ENCODE results near the gene STX4.

Gene STX4

DNA sequence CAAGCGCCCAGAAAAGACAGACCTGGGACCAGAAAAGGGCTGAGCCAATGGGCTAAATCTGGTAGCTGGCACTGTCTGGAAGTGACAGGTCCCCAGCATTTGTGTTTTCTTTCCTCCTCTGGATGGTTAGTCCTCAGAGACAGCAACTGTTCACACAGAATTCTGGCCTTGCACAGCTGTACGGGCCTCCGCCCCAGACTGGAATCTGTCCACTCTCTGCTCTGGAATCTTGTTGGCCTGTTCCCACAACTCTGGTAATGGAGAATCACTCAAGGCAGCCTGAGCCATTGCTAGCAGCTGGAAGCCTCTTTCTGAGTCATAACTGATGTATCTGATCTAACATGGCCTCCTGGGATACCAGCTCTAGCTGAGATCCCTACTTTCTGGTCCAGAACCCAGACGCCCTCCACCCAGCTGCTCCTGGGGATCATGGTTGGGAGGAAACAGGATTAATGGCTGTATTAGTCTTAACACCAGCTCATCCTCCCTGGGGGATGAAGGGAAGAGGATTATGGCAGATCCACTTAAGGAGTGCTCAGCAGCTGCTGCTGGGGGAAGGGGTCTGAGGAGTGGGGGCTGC lies 31.6 kb downstream of the STX4 start:
- FAIRE-seq (no peak), DNase-seq (ENCODE audit: low spot score) (peak; percentile 20)

DNA sequence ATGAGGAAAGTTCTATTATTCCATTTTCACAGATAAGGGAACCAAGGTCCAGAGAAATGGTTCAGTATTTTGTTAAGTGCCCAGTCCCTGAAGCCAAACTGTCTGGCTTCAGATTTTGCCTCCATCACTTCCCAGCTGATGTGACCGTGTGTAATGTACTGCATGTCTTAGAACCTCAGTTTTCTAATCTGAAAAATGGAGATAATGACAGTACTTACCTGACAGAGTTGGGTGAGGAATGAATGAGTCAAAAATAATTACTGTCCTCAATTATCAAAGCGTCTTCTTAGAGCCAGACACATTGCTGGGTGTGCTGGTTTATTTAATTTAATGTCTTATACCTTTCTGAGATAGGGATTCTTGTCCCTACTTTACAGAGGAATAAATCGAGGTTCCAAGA lies 34.0 kb downstream of the STX4 start:
- no peak for FAIRE-seq
- DNase-seq (ENCODE audit: low spot score) = no peak

DNA sequence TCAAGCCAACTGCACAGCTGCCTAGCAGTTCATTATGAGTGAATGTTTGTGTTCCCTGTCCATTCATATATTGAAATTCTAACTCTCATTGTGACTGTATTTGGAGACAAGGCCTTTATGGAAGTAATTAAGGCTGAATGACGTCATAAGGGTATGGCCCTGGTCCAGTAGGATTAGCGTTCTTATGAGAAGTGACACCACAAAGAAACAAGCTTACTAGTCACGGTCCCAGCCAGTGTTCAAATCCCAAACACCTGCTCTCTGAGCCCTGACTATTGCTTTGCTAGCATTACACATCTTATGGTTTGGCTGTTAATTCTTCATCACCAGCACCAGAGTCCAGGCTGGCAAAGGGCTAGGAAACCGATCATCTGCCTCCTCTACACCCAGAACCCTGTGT lies 38.5 kb downstream of the STX4 start:
- no peak for DNase-seq (ENCODE audit: low spot score)
- no peak for FAIRE-seq

- FAIRE-seq = no peak
Observed at GRCh38 chr16:31072540-31073141, 39.3 kb downstream of the STX4 start.

DNA sequence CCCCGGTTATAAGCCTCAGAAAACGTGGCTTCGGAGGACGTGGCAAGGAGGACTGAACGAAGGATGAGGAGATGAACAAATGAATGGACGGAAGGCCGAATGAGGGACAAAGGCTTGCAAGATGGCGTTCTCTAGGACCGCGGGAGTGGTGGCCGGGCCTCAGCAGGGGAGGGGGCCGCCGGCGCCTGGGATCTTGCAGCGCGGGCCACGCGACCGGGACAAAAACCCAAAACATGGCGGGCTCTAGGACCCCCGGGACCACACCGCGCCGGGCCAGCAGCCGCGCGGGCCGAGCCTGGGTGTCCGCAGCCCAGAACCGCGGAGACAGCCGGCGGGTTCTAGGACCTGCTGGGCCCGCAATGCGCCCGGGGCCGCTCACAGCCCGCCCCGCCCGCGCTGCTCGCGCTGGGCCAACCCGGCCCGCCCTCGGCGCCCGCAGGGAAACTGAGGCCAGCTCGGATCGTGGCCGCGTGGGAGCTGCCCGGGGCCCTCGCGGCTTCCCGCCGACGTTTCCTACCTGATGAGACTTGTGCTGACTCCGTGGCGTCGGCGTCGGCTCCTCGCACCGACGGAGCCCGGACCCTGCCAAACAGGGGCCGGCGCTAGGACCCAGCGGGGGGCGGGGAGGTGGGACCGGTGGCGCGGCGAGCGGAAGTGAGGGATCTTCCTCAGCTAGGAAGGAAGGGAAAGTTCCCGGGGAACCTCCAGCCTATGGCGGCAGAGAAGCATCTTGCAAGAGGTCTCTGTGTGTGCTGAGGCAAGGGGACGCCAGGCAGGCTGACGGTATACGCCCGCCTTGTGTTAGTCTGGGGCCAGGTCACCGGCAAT lies 40.0 kb downstream of the STX4 start:
- FAIRE-seq = no peak
- peak; percentile 80 for DNase-seq (ENCODE audit: low spot score)

More at GRCh38 chr16:31072540-31073141, 39.3 kb downstream of the STX4 start:
- peak; percentile 13 for DNase-seq (ENCODE audit: low spot score)

DNA sequence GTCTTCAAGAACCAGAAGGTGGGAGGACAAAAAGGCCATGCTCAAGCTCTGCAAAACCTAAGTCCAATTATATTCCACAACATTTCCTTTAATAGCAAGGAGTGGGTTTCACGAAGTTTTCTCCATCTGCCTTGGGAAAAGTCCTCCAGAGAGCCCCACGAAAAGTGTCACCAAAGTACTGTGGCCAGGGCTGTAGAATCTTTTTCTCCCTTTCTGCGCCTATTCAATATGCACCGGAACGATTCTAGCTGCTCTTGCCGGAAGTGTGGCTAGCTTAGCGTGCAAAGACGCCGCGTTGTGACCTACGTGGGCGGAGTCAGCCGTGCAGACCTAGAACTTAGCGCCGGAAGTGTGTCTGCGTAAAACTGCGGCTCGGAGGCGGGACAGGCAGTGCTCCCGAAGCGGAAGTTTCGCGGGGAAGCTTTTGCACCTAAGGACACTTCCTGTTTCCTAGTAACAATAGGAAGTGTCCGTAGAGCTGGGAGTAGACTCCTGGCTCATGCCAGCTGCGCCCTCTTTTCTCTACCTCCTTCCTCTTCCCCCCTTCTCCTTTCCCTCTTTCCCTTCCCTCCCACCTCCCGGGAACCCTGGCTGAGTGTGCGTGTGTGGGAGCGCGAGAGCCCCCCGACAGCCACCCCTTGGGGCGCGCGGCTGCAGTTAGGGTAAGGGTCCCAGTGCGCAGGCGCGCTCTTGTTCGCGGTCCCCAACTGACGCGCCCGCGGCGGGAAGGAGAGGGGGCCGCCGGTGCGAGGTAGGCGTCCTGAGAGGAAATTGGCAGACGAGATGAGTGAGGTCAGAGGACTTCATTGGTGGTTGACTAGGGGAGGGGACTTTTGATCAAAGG lies 40.8 kb downstream of the STX4 start, which contains the start of the genes ZNF646 and ZNF668:
Gene ZNF646 (plus strand): TSS at position 453 of the 844 bp plus-strand sequence. CDS start 1,903 bp downstream, outside the sequence.
Gene ZNF668 (minus strand): TSS at position 271 of the 844 bp plus-strand sequence. CDS start 9,781 bp downstream, outside the sequence.
- DNase-seq (ENCODE audit: low spot score) (peak; percentile 93), FAIRE-seq (no peak)

- FAIRE-seq (no peak), DNase-seq (ENCODE audit: low spot score) (no peak)
Observed at GRCh38 chr16:31074814-31075183, 41.4 kb downstream of the STX4 start.

- DNase-seq (ENCODE audit: low spot score) (no peak), FAIRE-seq (no peak)
Observed at GRCh38 chr16:31076319-31076718, 43.0 kb downstream of the STX4 start.

- DNase-seq (ENCODE audit: low spot score) = no peak
- no peak for FAIRE-seq
Observed at GRCh38 chr16:31077024-31077423, 43.7 kb downstream of the STX4 start.

DNA sequence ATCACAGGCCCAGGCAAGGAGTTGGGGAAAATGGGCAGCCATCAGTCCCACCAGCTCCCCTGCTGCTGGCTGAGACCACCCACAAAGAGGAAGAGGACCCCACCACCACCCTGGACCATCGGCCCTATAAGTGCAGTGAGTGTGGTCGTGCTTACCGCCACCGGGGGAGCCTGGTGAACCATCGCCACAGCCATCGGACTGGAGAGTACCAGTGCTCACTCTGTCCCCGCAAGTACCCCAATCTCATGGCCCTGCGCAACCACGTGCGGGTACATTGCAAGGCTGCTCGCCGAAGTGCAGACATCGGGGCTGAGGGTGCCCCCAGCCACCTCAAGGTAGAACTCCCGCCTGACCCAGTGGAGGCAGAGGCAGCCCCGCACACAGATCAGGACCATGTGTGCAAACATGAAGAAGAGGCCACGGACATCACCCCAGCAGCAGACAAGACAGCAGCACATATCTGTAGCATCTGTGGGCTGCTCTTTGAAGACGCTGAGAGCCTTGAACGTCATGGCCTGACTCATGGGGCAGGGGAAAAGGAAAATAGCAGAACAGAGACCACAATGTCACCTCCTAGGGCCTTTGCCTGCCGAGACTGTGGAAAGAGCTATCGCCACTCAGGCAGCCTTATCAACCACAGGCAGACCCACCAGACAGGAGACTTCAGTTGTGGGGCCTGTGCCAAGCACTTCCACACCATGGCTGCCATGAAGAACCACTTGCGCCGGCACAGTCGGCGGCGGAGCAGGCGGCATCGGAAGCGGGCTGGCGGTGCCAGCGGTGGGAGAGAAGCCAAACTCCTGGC lies 44.4 kb downstream of the STX4 start:
- FAIRE-seq = no peak

DNA sequence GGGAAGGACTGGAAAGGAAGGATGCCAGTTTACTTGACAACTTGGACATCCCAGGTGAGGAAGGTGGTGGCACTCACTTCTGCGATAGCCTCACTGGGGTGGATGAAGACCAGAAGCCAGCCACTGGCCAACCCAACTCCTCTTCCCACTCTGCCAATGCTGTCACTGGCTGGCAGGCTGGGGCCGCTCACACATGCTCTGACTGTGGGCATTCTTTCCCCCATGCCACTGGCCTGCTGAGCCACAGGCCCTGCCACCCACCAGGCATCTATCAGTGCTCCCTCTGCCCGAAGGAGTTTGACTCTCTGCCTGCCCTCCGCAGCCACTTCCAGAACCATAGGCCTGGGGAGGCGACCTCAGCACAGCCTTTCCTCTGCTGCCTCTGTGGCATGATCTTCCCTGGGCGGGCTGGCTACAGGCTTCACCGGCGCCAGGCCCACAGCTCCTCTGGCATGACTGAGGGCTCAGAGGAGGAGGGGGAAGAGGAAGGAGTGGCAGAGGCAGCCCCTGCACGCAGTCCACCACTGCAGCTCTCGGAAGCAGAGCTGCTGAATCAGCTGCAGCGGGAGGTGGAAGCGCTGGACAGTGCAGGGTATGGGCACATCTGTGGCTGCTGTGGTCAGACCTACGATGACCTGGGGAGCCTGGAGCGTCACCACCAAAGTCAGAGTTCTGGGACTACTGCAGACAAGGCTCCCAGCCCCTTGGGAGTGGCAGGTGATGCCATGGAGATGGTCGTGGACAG lies 45.4 kb downstream of the STX4 start:
- no peak for FAIRE-seq

More for the DNA sequence above, 44.4 kb downstream of the STX4 start:
- no peak for DNase-seq (ENCODE audit: low spot score)

GRCh38 chr16:31079342-31079944 lies 46.1 kb downstream of the STX4 start:
- FAIRE-seq = no peak
- DNase-seq (ENCODE audit: low spot score) = no peak

More for the DNA sequence above, 45.4 kb downstream of the STX4 start:
- no peak for DNase-seq (ENCODE audit: low spot score)

DNA sequence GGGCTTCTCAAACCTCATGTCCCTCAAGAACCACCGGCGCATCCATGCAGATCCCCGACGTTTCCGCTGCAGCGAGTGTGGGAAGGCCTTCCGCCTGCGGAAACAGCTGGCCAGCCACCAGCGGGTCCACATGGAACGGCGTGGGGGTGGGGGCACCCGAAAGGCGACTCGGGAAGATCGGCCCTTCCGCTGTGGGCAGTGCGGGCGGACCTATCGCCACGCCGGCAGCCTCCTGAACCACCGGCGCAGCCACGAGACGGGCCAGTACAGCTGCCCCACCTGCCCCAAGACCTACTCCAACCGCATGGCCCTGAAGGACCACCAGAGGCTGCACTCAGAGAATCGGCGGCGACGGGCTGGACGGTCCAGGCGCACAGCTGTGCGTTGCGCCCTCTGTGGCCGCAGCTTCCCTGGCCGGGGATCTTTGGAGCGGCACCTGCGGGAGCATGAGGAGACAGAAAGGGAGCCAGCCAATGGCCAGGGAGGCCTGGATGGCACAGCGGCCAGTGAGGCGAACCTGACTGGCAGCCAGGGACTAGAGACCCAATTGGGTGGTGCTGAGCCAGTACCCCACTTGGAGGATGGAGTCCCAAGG lies 46.8 kb downstream of the STX4 start:
- FAIRE-seq (no peak), DNase-seq (ENCODE audit: low spot score) (no peak)

- no peak for DNase-seq (ENCODE audit: low spot score)
- FAIRE-seq = no peak
Observed at GRCh38 chr16:31080756-31081419, 47.5 kb downstream of the STX4 start.

- DNase-seq (ENCODE audit: low spot score) (no peak), FAIRE-seq (no peak)
Observed at GRCh38 chr16:31081428-31082351, 48.3 kb downstream of the STX4 start.

GRCh38 chr16:31082368-31083045 lies 49.1 kb downstream of the STX4 start:
- no peak for FAIRE-seq

GRCh38 chr16:31083081-31083480 lies 49.7 kb downstream of the STX4 start:
- FAIRE-seq = no peak

More at GRCh38 chr16:31082368-31083045, 49.1 kb downstream of the STX4 start:
- no peak for DNase-seq (ENCODE audit: low spot score)

More at GRCh38 chr16:31083081-31083480, 49.7 kb downstream of the STX4 start:
- DNase-seq (ENCODE audit: low spot score) = no peak

All from urothelium cell line (cell line).